Measurements from ENCODE around the gene WDR86.

WDR86 gene

DNA sequence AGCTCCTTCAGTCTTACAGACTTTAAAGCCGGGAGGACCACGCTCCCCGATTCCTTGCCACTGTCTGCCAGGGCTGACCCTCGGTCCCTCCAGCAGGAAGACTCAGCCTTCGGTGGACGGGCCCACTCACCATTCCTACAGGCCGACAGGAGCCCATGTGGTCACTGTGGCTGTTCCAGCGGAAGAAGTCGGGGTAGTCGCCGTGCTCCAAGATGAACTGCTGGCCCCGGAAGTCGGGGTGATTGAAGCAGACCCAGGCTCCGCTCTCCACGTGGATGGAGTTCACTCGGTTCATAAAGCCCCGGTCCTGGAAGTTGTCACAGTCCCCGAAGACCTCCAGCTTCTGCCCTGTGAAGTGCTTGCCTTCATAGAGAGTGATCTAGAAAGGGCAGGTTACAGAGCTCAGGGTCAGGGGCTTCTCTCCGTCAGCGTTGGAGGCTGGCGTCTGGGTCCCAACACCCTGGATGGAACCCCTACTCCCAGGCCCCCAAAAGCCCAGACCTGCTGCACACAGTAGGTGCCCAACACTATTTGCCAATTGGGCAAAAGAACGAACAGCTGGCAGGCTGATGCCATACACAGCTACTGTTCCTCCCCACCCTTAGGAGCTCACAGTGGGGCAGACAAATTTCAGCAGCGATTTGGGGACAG lies 28.2 kb upstream of the WDR86 start:
- no peaks in the 10 kb centered on the region for H4K20me1 ChIP-seq (ENCODE audit: insufficient read depth, low read length, poor library complexity, severe bottlenecking)
- H3K4me1 ChIP-seq (ENCODE audit: insufficient read depth, low read length, poor library complexity, severe bottlenecking), result peaks cover 22% of the 10 kb centered on the region
- no peak overlapping the region for H3K9ac ChIP-seq (ENCODE audit: low read depth, low read length, poor library complexity, severe bottlenecking)
- no peak overlapping the region for H3K4me3 ChIP-seq (ENCODE audit: low read length, poor library complexity, severe bottlenecking)
- no peak overlapping the region for H2AFZ ChIP-seq (ENCODE audit: low read length)
- TF ChIP-seq, protein P1, sequence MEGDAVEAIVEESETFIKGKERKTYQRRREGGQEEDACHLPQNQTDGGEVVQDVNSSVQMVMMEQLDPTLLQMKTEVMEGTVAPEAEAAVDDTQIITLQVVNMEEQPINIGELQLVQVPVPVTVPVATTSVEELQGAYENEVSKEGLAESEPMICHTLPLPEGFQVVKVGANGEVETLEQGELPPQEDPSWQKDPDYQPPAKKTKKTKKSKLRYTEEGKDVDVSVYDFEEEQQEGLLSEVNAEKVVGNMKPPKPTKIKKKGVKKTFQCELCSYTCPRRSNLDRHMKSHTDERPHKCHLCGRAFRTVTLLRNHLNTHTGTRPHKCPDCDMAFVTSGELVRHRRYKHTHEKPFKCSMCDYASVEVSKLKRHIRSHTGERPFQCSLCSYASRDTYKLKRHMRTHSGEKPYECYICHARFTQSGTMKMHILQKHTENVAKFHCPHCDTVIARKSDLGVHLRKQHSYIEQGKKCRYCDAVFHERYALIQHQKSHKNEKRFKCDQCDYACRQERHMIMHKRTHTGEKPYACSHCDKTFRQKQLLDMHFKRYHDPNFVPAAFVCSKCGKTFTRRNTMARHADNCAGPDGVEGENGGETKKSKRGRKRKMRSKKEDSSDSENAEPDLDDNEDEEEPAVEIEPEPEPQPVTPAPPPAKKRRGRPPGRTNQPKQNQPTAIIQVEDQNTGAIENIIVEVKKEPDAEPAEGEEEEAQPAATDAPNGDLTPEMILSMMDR (conservative IDR thresholded peaks at IDR 0.05; ENCODE audit: low read length), result no peak
- TF ChIP-seq EZH2phosphoT487 (IDR thresholded peaks at IDR 0.05; ENCODE audit: borderline replicate concordance), result no peak
- no peaks in the 10 kb centered on the region for H3K36me3 ChIP-seq (ENCODE audit: insufficient read depth, low read length)
- no peaks in the 10 kb centered on the region for H3K9me3 ChIP-seq (ENCODE audit: insufficient read depth, low read depth, low read length)
- no peaks in the 10 kb centered on the region for H3K27me3 ChIP-seq (ENCODE audit: insufficient read depth, low read length, poor library complexity, severe bottlenecking)
- no peaks in the 10 kb centered on the region for H3F3A ChIP-seq (ENCODE audit: low read depth)
- no peaks in the 10 kb centered on the region for H3K79me2 ChIP-seq (ENCODE audit: insufficient read depth, low read length)
- H3K9me2 ChIP-seq (replicated peaks; ENCODE audit: low read depth, low read length), result no peaks in the 10 kb centered on the region
- no peak overlapping the region for H3K4me2 ChIP-seq (ENCODE audit: low read depth, low read length, poor library complexity, severe bottlenecking)

DNA sequence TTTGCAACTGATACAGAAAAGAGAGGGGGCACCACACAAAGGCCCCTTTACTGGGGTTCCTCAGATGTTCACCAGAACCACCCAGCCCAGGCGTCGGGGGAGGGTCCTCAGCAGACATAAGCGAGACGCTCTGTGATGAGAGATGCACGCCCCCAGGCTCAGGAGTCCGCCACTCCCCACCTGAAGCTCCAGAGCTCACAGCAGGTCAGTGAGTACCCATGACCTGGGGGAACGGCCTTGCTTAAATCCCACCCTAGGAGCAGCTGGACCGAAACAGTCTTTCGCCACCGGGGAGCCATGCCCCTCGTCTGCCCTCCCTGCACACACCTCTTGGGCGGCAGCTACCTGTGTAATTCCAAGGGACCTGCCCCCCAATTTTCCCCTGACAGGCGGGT lies 27.3 kb upstream of the WDR86 start:
- H3K79me2 ChIP-seq (ENCODE audit: insufficient read depth, low read length), result no peaks in the 10 kb centered on the region
- H3K4me1 ChIP-seq (ENCODE audit: insufficient read depth, low read length, poor library complexity, severe bottlenecking), result peaks cover 27% of the 10 kb centered on the region
- H3K4me3 ChIP-seq (ENCODE audit: low read length, poor library complexity, severe bottlenecking), result no peak overlapping the region
- H3K36me3 ChIP-seq (ENCODE audit: insufficient read depth, low read length), result no peaks in the 10 kb centered on the region
- H4K20me1 ChIP-seq (ENCODE audit: insufficient read depth, low read length, poor library complexity, severe bottlenecking), result no peaks in the 10 kb centered on the region
- TF ChIP-seq, protein P1 (conservative IDR thresholded peaks at IDR 0.05; ENCODE audit: low read length), result no peak
- no peak for TF ChIP-seq EZH2phosphoT487 (IDR thresholded peaks at IDR 0.05; ENCODE audit: borderline replicate concordance)
- H3K4me2 ChIP-seq (ENCODE audit: low read depth, low read length, poor library complexity, severe bottlenecking), result no peak overlapping the region
- no peak overlapping the region for H3K9ac ChIP-seq (ENCODE audit: low read depth, low read length, poor library complexity, severe bottlenecking)
- H2AFZ ChIP-seq (ENCODE audit: low read length), result no peak overlapping the region
- H3K9me2 ChIP-seq (replicated peaks; ENCODE audit: low read depth, low read length), result no peaks in the 10 kb centered on the region
- no peaks in the 10 kb centered on the region for H3K9me3 ChIP-seq (ENCODE audit: insufficient read depth, low read depth, low read length)
- H3F3A ChIP-seq (ENCODE audit: low read depth), result no peaks in the 10 kb centered on the region
- H3K27me3 ChIP-seq (ENCODE audit: insufficient read depth, low read length, poor library complexity, severe bottlenecking), result no peaks in the 10 kb centered on the region

DNA sequence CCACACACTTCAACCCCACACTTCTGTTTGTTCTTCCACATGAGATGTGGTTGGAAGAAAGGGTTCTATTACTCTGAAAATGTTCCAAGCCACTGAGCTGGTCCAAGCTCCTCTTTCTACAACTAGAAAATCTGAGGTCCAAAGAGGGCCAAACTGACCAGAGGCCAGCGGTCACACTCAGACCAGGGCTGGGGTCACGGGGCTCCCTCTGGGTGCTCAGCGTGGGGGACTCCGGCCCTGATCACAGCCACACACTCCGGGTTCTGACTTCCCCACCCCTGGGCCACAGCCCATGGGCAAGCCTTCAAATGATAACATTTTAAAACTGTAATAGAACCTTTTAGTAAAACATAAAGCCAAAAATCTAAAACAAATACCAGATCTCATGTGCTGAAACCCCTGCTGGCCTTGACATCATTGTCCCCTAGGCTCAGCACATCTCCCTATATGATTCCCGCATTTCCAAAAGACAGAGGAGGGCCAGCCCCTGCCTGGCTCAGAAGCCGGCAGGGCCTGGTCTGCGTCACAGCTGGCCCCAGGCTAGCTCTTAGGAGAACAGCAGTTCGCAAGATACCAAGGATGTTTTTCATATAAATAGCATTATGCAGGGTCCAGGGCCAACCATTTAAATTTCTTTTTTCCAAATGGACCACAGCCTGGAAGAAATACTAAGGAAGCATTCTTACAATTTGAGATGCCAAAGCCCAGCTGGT lies 26.8 kb upstream of the WDR86 start:
- Histone ChIP-seq H3F3A (ENCODE audit: low read depth) (no peaks in the 10 kb centered on the region), H3K4me1 (ENCODE audit: insufficient read depth, low read length, poor library complexity, severe bottlenecking) (peaks cover 25% of the 10 kb centered on the region), H3K36me3 (ENCODE audit: insufficient read depth, low read length) (no peaks in the 10 kb centered on the region), H3K9me2 (replicated peaks; ENCODE audit: low read depth, low read length) (no peaks in the 10 kb centered on the region), H3K9me3 (ENCODE audit: insufficient read depth, low read depth, low read length) (no peaks in the 10 kb centered on the region), H3K79me2 (ENCODE audit: insufficient read depth, low read length) (no peaks in the 10 kb centered on the region), H3K9ac (ENCODE audit: low read depth, low read length, poor library complexity, severe bottlenecking) (no peak overlapping the region), H4K20me1 (ENCODE audit: insufficient read depth, low read length, poor library complexity, severe bottlenecking) (no peaks in the 10 kb centered on the region), H3K4me2 (ENCODE audit: low read depth, low read length, poor library complexity, severe bottlenecking) (no peak overlapping the region), H3K4me3 (ENCODE audit: low read length, poor library complexity, severe bottlenecking) (no peak overlapping the region), H2AFZ (ENCODE audit: low read length) (no peak overlapping the region), H3K27me3 (ENCODE audit: insufficient read depth, low read length, poor library complexity, severe bottlenecking) (no peaks in the 10 kb centered on the region)
- no peak for TF ChIP-seq EZH2phosphoT487 (IDR thresholded peaks at IDR 0.05; ENCODE audit: borderline replicate concordance)
- TF ChIP-seq, protein P1 (conservative IDR thresholded peaks at IDR 0.05; ENCODE audit: low read length), result no peak
